HG02840 (cell line): ENCODE measurements around the gene PAXX.

Experiments used
- ATAC-seq: cut with Tn5 transposase; IDR thresholded peaks from one replicate; pipeline ENCODE4 v1.9.1; 2021; ENCODE audit warnings: mild to moderate bottlenecking, moderate library complexity, moderate number of reproducible peaks; ENCODE audit not compliant: unreplicated experiment, low FRiP score

Gene PAXX

DNA sequence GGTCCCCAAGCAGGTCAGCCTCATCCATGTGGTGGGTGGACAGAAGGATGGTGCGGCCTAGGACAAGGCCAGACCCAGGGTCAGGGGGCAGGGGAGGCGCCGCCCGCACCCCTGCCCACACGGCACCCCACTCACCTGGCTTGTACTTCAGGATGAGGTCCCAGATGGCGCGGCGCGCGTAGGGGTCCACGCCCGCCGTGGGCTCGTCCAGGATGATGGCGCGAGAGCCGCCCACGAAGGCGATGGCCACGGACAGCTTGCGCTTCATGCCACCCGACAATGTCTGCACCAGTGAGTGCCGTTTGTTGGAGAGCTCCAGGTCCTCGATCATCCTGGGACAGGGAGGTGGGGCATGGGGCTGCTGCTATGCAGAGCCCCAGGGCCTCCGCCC lies 23.3 kb downstream of the PAXX start:
- ATAC-seq: no peak

DNA sequence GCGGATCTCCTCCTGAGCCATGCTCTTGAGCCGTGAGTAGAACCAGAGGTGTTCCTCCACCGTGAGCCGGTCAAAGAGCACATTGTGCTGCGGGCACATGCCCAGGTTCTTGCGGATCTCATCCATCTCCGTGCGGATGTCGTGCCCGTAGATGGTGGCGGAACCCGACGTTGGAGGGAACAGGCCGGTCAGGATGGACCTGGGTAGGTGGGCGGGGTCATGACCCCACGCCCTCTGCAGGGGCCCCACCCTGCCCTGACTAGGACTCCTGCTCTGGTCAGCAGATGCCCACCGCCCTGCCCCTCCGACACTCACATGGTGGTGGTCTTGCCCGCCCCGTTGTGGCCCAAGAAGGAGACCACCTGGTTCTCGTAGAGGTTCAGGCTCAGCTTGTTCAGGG lies 23.8 kb downstream of the PAXX start:
- no peak for ATAC-seq

DNA sequence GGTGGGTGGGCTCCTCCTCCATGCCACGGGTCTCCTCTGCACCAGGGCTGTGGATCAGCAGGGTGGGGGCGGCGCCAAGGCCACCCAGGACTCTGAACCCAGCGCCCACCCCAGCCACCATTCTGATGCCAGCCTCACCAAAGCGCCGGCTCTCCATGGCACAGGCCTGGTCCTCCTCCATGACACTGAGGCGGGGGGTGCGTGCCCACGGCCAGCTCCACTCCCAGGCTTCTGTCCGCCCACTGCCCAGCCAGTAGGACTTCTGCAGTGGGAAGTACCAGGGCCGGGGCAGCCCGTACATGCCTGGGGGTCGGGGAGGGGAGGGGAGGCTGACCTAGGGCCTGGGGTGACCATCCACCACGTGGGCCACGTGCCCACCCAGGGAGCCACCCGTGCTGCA lies 24.2 kb downstream of the PAXX start:
- ATAC-seq: no peak

DNA sequence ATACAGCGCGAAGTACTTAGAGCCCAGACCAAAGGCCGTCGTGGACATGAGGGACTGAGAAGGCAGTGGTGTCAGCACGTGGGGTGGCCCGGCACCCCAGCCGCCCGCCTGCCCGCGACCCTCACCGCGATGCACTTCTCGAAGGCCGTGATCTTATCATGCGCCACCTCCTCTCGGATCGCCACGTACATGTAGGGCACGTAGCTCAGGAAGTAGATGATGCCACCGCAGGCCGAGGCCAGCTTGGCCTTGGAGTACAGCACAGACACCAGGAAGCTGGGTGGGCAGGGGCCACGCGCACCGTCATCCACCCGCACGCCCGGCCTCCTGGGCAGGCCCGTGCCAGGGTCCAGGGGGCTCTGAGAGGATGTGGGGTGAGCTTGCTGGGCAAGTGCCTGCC lies 24.8 kb downstream of the PAXX start:
- ATAC-seq: no peak

DNA sequence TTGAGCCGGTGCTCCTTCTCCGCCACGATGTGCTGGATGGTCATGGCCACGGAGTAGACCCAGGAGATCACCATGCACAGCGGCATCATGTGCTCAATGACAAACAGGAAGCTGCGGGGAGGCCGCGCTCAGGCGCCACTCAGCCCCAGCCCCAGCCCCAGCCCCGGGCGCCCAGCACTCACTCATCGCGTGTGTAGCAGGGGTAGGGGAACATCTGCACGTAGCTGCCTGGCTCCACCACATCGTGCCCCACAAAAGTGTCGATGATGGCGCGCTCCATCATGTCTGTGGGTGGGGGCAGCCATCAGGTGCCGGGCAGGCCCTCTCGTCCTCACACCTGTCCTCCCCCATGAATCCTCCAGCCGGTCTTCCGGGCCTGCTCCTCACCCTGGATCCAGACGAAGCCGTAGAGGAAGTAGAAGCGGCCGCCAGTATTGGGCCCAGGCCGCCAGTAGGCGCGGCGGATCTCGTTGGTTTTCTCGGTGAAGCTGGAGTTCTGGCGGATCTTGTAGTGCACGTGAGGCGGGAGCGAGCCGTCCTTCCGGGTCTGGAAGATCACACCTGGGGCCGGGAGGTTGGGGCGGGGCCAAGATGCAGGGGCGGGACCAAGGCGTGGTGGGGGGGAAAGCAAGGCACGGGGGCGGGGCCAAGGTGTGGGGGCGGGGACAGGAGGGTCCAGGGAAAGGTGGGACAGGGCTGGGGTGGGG lies 25.7 kb downstream of the PAXX start:
- ATAC-seq: no peak

DNA sequence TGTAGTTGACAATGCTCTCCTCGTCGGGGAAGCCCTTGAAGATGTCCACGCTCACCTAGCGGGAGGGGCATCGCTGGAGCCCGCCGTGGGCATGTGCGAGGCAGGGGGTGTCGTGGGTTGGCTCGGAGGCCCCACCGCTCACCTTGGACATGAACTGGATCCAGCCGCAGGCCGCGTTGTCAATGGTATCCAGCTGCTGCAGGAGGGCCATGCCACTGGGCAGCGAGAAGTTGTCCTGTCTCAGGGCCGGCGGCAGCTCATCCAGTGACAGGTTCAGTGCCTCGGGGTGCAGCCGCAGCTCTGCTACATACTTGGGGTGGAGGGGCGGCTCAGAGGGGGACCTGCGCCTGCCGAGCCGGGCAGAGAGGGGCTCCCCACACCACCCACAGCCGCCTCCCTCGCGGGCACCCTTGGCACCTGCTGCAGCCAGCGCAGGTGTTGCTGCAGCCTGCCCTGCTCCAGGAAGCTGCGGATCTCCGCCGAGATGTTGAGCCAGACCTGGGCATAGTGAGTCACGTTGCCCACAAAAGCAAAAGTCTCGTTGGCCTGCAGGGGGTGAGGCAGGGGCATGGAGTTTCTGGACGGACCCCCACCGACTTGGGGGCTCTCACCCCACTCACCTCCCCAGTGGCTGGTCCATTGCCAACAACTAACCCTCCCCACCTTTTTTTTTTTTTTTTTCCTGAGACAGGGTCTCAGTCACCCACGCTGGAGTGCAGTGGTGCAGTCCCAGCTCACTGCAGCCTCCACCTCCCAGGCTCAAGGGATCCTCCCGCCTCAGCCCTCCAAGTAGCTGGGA lies 26.7 kb downstream of the PAXX start:
- no peak for ATAC-seq

DNA sequence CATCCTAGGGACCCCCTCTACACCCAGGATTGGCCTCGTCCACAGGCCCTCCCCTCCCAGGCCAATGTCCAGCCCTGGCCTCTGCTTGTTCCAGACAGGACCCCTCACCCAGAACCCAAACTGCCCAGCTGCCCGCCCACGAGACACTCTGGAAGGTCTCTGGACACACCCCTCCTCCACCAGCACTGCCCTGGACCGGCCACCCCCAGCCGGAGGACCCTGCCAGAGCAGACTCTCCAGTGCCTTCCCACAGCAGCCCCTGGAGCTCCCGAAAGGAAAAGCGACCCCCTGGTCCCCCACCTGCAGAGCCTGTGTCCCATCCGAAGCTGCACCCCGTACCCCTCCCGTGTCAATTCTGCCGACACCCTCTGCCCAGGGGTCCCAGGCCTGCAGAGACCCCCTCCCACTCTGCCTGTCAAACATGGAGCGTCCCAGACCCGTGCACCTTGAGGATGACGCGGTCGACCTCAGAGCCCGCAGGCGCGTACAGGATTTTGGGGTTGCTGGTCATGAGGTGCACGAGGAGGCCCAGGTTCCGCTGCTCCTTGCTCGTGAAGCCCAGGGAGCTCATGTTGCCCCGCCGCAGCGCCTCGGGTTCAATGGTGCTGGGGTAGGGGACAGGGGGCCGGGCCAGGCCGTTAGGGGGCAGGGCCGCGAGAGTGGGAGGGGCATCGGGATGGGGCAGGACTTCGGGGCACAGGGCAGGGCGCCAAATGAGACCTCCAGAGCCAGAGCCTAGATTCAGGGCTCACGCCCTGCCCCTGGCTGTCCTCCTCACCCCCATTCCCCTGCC lies 27.9 kb downstream of the PAXX start:
- no peak for ATAC-seq

DNA sequence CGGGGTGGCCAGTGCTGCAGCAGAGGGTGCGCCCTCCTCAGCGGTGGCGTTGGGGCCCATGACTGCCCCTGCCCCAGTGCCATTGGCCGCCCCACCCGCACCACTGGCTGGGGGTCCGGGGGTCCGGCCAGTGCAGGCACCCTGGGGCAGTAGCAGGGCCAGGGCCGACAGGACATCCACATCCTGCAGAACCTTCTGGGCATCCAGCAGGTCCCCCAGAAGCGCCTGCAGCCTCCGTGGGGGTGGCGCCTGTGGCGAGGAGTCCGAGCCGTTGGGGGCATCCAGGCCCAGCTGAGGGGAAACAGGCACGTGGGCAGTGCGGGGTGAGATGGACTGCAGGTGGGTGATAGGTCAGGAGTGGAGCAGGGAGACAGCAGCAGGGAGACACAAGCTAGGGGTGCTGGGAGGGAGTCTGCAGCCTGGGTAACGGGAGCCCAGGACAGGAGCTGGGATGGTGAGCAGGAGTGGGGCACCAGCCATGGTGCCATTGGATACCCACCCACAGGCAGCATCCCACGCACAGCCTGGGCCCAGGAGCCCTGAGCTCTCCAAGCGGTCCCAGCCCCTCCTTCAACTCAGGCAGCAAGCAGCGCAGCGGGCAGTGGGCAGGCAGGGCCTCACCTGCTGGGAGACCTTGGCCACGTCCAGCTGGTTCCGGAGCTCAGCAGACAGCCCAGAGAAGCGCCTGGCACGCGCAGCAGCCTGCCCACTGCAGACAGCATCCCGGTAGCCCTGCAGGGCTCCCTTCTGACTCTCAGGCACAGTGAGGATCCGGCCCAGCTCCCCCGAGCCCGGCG lies 28.7 kb downstream of the PAXX start:
- ATAC-seq: no peak

DNA sequence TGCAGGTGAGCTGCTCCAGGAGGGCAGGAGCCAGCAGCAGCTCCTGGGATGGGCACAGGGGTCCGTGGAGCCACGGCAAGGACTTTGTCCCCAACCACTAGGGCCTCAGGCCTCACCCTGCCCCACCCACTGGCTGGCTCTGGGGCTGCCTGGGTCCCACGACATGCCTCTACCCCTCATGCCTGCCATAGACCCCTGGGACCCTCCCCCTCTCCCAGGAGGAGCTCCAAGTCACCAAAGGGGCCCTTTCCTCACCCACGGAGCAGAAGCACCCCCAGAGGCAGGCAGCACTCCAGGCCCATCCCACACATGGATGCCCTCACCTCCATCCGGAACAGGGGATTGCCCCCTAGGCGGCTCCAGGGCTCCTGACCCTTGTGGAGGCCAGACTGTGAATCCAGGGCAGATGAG lies 29.4 kb downstream of the PAXX start:
- ATAC-seq: no peak

DNA sequence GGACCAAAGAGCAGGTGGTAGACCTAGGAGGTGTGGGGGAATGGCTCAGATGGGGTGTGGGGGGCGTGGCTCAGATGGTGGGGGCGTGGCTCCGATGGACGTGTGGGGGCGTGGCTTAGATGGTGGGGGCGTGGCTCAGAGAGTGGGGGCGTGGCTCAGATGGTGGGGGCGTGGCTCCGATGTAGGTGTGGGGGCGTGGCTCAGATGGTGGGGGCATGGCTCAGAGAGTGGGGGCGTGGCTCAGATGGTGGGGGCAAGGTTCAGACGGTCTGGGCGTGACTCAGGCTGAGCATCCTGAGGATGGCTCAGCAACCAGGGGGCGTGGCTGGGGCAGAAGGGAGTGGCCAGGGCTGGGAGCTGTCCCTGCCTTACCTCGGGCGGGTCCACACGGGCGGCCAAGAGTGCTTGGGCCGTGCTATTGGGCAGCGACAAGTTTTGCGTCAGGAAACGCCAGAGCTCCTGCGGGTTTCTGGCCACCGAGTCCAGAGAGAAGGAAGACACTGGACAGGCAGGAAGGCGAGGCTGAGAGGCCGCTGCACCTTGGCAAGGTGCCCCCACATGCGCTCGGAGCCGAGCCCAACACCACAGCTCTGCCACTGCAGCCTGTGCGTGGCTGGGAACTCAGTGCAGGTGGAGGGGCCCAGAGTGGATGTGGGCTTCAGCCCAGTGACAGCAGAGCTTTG lies 29.9 kb downstream of the PAXX start:
- no peak for ATAC-seq

DNA sequence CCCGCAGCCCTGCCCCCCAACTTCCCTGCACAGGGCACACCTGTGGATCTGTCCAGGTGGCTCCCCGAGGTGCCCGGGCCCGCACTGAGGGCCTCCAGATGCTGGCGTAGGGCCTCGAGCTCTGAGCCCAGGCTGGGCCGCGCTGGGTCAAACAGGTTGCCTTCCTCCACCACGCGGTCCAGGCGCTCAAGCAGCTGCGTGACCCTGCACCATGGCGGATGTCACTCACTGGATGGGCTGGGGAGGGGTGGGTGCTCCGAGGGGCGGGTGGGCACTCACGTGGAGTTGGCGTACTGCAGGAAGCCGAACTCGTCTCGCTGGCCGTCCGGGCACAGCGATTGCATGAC lies 30.4 kb downstream of the PAXX start:
- no peak for ATAC-seq

DNA sequence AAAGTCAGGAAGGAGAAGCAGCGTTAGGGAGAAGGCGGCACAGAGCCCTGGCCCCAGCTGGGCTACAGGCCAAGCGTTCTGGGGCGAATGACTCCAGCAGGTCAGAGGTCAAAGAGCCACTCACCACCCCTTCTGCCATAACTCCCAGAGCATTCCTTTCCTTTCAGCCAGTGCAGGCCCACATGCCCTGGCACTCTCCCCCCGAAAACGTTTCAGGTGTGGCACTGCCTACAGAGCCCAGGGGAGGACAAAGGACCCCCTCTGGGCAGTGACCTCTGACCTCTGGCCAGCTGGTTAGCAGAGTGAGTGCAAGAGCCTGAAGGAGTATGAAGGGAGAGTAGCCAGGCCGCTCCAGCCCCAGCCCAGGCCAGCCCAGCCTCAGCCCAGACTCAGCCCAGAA lies 30.9 kb downstream of the PAXX start:
- no peak for ATAC-seq

DNA sequence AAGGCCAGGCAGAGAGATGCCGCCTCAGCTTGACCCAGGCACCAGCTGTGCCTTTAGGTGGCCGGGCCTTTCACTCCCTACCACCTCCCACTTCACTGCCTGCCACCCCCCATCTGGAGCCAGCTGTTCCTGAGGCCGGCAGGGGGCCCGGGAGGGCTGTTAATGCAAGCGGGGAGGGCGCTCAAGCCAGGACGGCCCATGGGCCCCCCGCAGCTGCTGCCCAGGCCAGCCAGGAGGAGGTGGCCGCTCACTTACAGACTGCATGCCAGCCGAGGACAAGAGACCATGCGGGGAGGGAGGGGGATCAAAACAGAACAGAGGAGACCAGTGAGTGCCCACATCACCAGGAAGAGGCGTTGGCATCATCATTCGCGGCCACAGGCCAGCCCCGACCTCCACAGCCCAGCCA lies 31.4 kb downstream of the PAXX start:
- ATAC-seq: no peak

DNA sequence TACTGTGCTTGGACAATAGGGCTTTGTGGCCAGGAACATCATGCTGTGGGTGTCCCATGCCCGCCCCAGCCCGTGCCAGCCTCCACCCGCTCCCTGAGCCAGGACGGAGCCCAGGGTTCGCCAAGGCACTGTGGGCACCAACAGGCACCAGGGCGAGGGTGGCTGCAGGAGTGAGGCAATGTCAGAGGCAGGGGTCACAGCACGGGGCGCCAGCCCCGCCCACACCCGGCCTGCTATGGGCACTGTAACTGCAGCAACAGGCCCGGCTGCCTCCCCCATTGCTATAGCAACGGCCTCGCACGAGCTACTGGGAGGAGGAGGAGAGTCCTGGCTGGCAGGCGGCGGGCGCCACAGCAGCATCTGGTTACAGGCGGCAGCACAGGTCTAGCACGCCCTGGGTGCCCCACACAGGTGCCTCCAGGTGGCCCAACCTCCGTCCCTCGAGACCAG lies 33.3 kb downstream of the PAXX start:
- ATAC-seq: no peak

DNA sequence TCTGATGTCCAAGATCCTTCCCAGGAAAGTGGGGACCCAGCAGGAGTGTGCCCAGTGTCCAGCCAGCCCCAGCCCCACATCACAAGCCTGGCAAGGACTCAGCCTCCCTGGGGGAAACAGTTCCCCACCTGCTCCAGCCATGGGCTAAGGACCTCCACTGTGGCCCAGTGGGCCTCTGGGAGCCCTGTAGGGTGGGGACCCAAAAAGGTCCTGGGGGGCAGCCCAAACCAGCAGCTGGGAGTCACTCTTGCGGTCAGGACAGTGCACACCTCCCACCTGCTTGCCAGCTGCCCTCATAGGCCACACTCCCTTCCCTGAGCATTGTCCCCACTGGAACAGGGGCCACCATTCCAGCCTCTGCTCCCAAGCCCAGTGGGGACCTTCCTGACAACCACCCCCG lies 34.2 kb downstream of the PAXX start:
- no peak for ATAC-seq

DNA sequence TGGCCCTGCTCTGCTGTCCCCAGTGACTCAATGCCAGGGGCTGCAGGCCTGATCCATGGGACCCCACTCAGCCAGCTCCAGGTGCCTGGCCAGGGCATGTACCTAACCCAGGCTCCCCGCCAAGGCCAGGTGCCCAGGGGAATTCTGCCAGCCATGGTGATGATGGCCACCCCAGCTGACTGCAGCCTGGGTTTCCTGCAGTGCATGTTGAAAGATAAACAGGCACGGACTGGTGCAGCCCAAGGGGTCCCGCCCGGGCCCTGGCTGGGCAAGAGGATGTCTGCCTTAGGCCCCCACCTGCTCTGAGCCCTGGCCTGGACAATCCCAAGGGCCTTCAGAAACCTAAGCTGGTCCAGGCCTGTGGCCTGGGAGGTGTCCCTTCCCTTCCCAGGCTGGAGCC lies 34.6 kb downstream of the PAXX start:
- no peak for ATAC-seq

DNA sequence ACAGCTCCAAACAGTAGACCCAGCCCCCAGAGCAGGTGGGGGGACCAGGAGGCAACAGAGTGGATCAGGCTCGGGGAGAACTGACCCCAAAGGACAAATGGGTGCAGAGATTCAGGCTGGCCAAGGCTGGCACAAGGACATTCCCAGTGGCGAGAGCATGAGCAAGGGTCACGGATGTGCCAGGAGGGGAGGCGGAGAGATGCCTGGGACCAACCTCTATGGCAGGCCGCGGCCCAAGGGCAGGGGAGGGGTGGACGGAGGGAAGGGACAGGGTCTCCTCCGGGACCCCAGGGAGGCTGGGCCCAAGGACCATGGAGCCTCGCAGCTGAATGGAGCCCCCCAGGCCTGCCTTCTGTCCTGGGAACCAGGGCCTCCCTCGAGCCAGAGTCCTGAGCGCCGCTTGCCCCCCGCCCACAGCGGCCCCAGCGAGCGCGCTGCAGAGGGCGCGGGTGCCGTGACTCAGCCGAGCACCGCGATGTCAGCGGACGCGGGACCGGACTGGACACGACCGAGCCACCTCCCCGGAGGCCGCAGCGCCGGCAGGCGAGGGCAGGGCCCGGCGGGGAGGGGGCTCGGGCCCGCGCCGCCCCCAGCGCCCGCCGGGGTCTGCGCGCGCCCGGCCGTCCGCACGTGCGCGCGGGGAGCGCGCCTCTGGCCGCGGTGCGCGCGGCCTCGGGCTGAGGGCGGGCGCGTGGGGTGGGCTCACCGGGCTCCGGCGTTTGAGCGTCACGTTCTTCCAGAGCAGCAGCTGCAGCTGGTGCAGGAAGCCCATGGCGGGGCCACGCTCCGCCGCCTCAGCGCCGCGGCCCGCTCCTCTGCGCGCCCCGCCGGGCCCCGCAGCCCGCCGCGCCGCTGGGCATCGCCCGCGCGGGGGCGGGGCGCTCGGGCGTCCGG lies 35.4 kb downstream of the PAXX start, which contains the start of gene ABCA2:
Gene ABCA2, minus strand, starts transcription at position 869 of the 894 bp plus-strand sequence. Its CDS starts 97 bp downstream, at position 772.
- ATAC-seq: no peak

DNA sequence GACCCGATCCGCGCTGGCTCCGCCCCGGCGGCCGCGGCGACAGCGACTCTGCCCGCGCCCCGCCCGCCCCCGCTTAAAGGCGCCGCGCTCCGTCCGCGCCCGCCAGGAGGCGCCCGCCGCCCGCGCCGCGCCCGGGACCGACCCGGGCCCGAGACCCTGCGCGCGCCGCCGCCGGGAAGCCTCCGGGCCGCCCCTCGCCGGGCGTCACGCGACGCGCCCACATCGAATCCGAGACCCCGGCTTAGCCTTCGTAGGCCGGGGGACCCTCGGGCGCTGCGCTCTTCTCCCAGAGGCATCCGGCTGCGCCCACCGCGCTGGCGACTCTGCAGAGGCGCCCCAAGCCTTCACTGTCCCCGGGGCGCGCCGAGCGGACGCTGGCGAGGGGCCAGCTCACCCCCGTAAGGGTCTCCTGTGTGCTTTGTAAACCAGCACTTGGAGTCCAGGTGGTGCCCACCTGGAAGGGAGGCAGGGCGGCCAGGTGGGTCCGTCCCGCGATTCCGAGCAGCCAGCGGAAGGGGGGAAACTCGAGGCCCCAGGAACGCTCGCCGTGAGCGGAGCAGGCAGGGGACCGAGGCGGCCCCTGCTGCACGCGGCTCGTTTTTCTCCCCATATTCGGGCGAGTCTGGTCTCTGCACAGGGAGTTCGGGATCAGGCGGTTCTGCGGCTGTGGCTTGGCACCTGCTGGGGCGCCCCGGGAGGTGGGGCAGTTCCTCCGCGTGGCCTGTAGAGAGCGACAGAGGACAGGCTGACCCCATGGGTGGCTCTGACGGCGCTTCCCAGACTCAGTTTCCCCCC lies 36.2 kb downstream of the PAXX start:
- ATAC-seq: no peak
